HK-2 (cell line): ENCODE data around the gene CHST11.
"Not testable (repeated sequence)": the region's sequence is repeated elsewhere in the genome, so short reads cannot be mapped to it uniquely, and the experiment has no call there.

Experiments used
- DNase-seq: peaks from one replicate; pipeline ENCODE4 v3.0.0-alpha.2; 2018; ENCODE audit not compliant: unreplicated experiment

CHST11 gene

GRCh38 chr12:104526751-104527150 is 70.0 kb downstream of the CHST11 start:
- no peak for DNase-seq

GRCh38 chr12:104527653-104528052 is 70.9 kb downstream of the CHST11 start:
- DNase-seq, result not testable (repeated sequence)

DNA sequence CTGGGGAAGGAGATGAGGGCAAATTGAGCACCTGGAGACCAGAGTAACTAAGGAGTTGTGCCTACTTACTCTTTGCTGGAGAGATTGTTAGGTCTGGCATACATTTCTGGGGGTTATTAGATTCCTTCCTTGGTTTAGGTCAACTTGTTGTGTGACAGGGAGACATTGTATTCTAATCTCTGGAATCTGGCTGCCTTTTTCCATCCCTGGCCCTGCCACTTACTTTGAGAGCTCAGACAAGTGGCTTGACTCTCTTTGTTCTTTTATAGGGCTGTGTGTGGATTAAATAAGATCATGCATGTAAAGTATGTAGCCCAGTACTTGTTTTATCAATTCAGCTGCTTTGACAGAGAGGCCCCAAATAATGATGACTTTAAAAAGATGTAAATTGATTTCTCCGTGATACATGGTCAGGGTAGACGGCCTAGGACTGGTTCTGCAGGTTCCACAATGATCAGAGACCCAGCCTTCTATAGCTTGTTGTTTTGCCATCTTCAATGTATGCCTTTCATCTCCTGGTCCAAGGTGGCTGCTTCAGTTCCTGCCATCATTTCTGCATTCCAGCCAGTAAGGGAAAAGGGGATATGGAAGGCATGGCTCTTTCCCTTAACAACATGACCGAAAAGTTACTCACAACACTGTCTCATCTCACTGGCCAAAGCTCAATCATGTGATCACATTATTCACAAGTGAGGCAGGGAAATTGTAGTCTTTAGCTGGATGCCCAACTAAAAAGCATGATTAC is 72.6 kb downstream of the CHST11 start:
- DNase-seq, result no peak

DNA sequence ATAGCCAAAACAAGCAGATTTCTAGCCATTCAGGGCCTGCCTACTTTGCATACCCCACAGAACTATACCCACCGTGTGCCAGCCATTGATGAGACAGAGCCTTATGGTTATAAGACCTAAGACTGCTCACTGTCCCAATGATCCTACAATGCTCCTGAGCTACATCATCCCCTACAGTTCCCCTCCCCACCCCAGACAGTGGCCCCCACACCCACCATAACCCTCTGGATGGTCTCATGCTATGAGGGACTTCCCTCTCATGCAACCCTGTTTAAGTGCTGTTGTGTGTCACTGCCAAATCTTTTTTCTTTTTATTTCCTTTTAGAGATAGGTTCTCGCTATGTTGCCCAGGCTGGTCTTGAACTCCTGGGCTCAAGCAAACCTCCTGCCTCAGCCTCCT is 75.9 kb downstream of the CHST11 start:
- DNase-seq, result no peak

DNA sequence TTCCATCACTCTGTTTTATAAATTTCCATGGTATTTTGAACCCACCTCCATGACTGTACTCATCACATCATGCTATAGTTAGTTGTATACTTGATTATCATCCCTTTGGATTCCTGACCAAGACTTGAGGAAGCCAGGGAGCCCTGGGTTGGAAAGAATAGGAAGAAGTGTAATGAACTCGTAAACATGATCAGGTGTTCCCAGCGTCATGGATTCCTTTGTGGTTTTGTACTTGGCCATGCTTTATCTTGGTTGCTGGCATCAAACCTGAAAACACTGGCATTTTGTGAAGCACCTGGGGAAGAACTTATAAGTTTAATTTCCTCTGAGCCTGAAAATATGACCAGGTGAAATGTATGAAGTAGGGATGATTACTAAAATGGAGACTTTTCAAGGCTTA is 76.4 kb downstream of the CHST11 start:
- no peak for DNase-seq

DNA sequence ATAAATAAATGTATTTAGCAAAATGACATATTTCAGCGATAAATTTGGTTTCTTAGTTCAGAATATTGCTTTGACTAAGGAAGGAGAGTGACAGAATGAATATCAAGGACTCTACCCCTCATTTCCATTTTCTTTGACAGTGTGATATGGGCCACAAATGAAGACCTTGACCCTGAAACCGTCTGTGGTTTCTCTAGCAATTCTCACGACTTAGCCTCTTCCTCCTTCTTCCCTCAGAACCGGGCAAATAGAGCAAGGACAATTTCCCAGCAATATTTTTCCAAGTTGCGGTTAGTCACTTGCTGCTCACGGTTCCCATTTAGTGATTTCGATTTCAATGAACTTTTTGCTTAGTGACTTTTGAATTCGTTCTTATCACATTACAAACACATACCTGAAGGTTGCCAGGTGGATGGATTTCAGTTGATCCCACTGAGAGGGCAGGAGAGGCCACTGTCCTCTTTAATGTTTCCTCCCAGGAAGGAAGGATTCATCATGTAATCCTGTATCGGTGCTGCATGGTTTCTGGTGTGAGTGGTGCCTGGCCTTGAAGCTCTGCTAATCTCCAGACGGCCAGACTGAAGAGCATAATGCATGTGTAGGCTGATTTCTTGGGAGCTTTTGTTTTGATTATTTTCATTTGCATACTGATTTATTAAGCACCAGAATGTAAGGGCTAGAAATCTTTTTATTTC is 77.6 kb downstream of the CHST11 start:
- no peak for DNase-seq

DNA sequence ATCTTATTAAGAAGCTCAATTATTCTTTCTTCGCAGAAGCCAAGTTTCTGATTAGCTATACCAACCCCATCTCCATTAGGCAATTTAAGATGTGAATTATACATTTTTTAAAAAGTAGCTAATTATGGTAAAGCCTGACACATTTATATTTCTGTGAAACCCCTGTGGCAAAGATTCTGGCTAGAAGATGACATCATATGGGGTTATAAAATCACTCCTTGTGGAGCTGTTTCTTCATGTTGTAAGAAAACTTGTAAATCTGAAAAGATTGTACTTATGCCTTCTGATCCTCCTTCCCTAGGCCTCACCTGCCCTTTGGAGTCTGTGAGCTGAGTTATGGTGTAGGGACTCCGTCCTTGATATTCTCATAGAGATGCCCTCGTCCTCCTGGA is 78.1 kb downstream of the CHST11 start:
- DNase-seq, result no peak

- no peak for DNase-seq
These were observed 78.6 kb downstream of the CHST11 start for GRCh38 chr12:104535369-104535768.

GRCh38 chr12:104536841-104537240 is 80.1 kb downstream of the CHST11 start:
- DNase-seq, result no peak

- no peak for DNase-seq
These were observed 81.3 kb downstream of the CHST11 start for GRCh38 chr12:104538056-104538455.

GRCh38 chr12:104538891-104539462 is 82.2 kb downstream of the CHST11 start:
- DNase-seq, result no peak

GRCh38 chr12:104544836-104545235 is 88.1 kb downstream of the CHST11 start:
- DNase-seq, result no peak

DNA sequence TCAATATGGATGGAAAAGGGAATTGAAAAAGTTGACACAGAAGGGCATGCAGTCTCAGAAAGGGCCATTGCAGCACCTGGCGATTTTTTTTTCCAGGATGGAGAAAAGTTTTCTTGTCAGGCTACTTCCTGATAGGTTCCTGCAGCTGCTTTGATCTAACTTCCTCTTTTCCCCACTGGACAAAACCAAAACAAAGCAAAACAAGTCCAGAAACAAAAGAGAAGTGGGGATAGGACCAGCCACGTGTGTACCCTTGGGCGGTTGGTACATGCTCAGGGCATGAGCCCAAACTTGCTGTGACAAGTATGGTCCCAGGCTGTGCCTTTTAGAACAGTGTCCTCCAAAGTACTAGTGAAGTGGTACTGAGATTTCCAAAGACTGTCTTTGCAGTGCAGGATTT is 89.8 kb downstream of the CHST11 start:
- DNase-seq, result no peak

DNA sequence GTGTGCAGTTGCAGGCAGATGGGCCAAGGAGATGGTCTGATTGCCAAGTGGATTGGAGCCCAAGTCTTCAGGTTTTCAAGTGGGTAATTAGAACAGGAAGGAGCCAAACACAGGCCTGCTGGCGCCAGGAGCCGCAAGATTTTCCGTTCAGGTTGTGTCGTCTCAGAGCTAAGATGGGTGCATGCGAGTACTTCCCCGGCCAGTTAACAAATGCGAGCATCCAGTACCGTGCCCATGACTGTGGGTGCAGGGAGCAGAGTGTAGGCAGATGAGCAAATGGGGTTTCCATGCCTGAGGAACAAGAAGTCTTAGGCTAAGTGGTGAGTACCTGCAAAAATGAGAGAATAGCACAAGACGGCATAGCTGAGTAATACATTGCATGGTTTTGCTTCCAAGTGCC is 90.5 kb downstream of the CHST11 start:
- DNase-seq, result no peak

GRCh38 chr12:104549815-104550480 is 93.2 kb downstream of the CHST11 start:
- no peak for DNase-seq

- DNase-seq, result no peak
These were observed 94.7 kb downstream of the CHST11 start for GRCh38 chr12:104551313-104551931.

- no peak for DNase-seq
These were observed 96.7 kb downstream of the CHST11 start for GRCh38 chr12:104553421-104553820.

- no peak for DNase-seq
These were observed 98.9 kb downstream of the CHST11 start for GRCh38 chr12:104555648-104556047.

GRCh38 chr12:104557488-104558195 is 100.9 kb downstream of the CHST11 start:
- DNase-seq, result no peak

DNA sequence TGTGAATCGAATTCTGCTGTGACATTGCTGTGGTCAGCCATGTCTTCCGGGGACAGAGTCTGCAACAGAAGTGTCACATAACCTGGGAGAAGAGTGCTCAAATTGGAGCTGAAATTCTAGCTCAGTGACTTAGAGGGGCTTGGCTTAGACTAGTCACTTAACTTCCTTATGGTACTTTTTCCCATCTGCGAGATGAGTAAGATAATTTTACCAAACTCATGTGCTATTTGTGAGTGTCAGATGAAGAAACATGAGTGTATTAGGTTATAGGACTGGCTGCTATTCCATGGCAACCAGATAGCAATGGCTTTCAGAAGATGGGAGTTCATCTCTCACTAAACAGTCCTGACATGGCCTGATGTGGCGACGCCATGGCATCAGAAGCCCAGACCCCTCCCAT is 104.1 kb downstream of the CHST11 start:
- no peak for DNase-seq

DNA sequence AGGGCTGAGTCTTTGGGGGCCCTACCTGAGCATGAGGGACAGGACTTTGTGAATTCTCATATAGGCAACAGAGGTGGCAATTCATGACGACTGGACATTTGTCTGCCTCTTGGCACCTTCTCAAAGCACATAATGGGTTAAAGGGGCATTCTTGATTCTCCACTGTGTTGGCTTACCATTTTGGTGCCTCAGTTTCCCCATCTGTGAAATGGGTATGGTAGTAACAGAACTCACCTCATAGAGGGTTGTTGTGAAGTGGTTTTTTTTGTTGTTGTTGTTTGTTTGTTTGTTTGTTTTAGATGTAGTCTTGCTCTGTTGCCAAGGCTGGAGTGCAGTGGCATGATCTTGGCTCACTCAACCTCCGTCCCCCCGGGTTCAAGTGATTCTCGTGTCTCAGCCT is 106.0 kb downstream of the CHST11 start:
- no peak for DNase-seq

- not testable (repeated sequence) for DNase-seq
These were observed 107.9 kb downstream of the CHST11 start for GRCh38 chr12:104564662-104565061.
